Measurements from ENCODE around the gene FKBP11.
"Not testable (repeated sequence)": the region's sequence is repeated elsewhere in the genome, so short reads cannot be mapped to it uniquely, and the experiment has no call there.

FKBP11 gene

DNA sequence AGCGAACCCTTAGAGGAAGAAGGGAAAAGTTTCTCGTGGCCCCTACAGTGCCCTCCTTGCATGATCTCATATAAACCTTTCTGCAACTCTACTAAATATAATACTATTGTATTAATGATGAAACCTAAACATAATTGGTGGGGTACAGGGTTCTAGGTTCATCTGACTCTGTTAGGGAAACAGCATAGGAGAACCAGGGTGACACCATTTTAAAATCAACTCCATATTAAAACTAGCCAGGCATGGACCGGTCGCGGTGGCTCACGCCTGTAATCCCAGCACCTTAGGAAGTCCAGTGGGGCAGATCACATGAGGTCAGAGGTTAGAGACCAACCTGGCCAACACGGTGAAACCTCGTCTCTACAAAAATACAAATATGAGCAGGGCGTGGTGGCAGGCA lies 44.6 kb downstream of the FKBP11 start:
- TF ChIP-seq GATA1 (IDR thresholded peaks at IDR 0.05; ENCODE audit: low read depth, low read length) = no peak
- no peak for TF ChIP-seq POLR2A (IDR thresholded peaks at IDR 0.05; ENCODE audit: low read length)
- DNase-seq = no peak

DNA sequence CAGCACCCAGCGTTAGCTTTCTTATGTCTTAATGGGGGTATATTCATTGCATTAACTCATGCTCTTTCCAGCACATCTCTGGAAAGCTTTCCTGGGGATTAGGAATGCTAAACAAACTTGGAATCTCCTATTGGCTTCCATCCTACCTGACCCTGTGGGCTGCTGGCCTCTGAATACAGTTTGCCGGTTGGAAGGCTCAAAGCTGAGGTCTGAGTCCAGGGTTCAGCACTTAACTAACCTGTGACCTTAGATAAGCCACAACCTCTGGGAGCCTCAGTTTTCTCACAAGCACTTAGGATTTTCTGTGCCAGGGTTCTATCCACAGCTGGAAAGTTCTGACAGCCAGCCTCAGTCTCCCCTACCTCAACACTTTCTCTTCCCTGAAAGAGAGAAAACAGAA lies 46.7 kb downstream of the FKBP11 start:
- no peak for DNase-seq

DNA sequence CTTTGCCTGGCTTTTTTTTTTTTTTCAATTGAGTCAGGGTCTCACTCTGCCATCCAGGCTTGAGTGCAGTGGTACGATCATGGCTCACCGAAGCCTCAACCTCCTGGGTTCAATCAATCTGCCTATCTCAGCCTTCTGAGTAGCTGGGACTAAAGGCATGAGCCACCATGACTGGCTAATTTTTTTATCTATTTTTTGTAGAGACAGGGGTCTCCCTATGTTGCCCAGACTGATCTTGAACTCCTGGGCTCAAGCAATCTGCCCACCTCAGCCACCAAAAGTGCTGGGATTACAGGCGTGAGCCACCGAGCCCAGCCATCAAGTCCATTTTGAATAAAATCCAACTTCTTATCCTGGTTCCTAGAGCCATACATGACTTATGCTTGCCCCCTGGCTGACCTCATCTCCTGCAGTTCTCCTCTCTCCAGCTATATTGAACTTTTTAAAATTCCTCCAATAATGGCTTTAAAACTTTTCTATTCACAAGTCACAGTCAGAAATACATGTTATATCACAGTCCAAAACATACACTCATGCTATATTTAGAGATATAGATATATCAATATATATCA lies 49.3 kb downstream of the FKBP11 start:
- TF ChIP-seq GATA1 (IDR thresholded peaks at IDR 0.05; ENCODE audit: low read depth, low read length) (no peak), POLR2A (IDR thresholded peaks at IDR 0.05; ENCODE audit: low read length) (no peak)
- no peak for DNase-seq

More for the DNA sequence above, 46.7 kb downstream of the FKBP11 start:
- TF ChIP-seq GATA1 (IDR thresholded peaks at IDR 0.05; ENCODE audit: low read depth, low read length) = no peak
- TF ChIP-seq POLR2A (IDR thresholded peaks at IDR 0.05; ENCODE audit: low read length) = no peak

DNA sequence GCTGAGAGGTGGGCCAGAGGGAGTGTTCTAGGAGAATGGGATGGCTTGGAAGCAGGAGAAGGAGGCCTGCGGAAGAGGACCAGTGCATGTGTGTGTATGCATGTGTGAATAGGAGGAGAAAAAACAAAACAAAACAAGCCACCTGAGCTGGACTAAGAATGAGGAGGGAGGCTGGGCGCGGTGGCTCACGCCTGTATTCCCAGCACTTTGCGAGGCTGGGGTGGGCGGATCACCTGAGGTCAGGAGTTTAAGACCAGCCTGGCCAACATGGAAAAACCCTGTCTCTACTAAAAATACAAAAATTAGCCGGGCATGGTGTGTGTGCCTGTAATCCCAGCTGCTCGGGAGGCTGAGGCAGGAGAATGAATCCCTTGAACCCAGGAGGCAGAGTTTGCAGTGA lies 51.8 kb downstream of the FKBP11 start:
- DNase-seq = not testable (repeated sequence)

DNA sequence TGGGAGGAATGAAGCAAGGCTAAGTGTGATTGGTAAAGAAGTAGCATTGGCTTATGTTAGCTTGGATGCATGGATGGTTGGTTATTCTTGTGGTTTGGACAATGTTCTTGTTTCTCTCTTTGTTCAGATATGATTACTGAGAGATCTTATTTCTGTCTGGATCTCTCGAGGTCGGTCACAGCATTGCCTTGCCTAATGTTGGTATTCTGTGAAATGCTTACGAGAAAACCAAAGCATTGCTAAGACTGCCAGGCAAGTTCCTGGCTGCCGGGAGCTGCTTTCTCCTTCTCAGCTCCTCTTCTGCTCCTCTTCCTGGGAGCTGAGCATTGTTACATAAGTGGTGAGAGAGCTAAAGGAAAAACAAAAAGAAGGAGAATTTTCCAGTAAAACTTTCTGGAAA lies 52.2 kb downstream of the FKBP11 start:
- DNase-seq = no peak
- TF ChIP-seq GATA1 (IDR thresholded peaks at IDR 0.05; ENCODE audit: low read depth, low read length) (no peak), POLR2A (IDR thresholded peaks at IDR 0.05; ENCODE audit: low read length) (no peak)
